DND-41 (cell line): ENCODE measurements around the gene SMG9.

Experiments used
- ATAC-seq: fragments of 200-7000 bp; cut with Tn5 transposase; 3 replicates; pipeline ENCODE4 v1.9.1; 2021; ENCODE audit warnings: low read depth; ENCODE audit not compliant: insufficient read depth
- DNase-seq: peaks from one replicate; pipeline ENCODE4 v3.0.0-alpha.2; 2020
- H2AFZ ChIP-seq: 2 replicates; pipeline ENCODE4 v1.6.0; 2012; ENCODE audit warnings: low read depth, low read length
- H3K27ac ChIP-seq: 2 replicates; pipeline ENCODE4 v1.5.1; 2012; ENCODE audit warnings: low read length, inconsistent platforms
- H3K27me3 ChIP-seq: fragments of 200-600 bp; sonication (generic); 2 replicates; pipeline ENCODE4 v1.6.0; 2012; ENCODE audit warnings: low read length, mild to moderate bottlenecking, inconsistent platforms; ENCODE audit not compliant: insufficient read depth, poor library complexity
- H3K36me3 ChIP-seq: 2 replicates; pipeline ENCODE4 v1.5.1; 2012; ENCODE audit warnings: low read length, inconsistent platforms; ENCODE audit not compliant: insufficient read depth
- H3K4me1 ChIP-seq: 2 replicates; pipeline ENCODE4 v1.5.1; 2012; ENCODE audit warnings: mild to moderate bottlenecking, low read length; ENCODE audit not compliant: insufficient read depth
- H3K4me2 ChIP-seq: 2 replicates; pipeline ENCODE4 v1.6.0; 2012; ENCODE audit warnings: mild to moderate bottlenecking, moderate library complexity, low read length, inconsistent platforms; ENCODE audit not compliant: insufficient read depth
- H3K4me3 ChIP-seq, 2 experiments: fragments of 200-600 bp in 1 of 2; shearing (Covaris generic) in 1 of 2; 2 replicates each; pipeline ENCODE4 v1.5.1; 2012 to 2016; ENCODE audit warnings: inconsistent platforms in 2 of 2, low read length in 2 of 2, mild to moderate bottlenecking in 2 of 2, low read depth in 1 of 2, moderate library complexity in 1 of 2
- H3K79me2 ChIP-seq: 2 replicates; pipeline ENCODE4 v1.6.0; 2012; ENCODE audit warnings: low read length, inconsistent platforms; ENCODE audit not compliant: insufficient read depth
- H3K9ac ChIP-seq: 2 replicates; pipeline ENCODE4 v1.6.0; 2012; ENCODE audit warnings: low read depth, mild to moderate bottlenecking, inconsistent platforms, low read length, moderate library complexity
- H3K9me3 ChIP-seq: 2 replicates; pipeline ENCODE4 v1.5.1; 2012; ENCODE audit warnings: low read length, moderate library complexity, mild to moderate bottlenecking, inconsistent platforms; ENCODE audit not compliant: insufficient read depth, severe bottlenecking
- H4K20me1 ChIP-seq: 2 replicates; pipeline ENCODE4 v1.6.0; 2012; ENCODE audit warnings: low read length; ENCODE audit not compliant: insufficient read depth
- CTCF ChIP-seq: IDR thresholded peaks from 2 replicates; pipeline ENCODE4 v1.5.1; 2012; ENCODE audit warnings: borderline replicate concordance, low read length, moderate library complexity, mild to moderate bottlenecking; ENCODE audit not compliant: poor library complexity, severe bottlenecking; ENCODE audit errors: extremely low read depth
- EZH2 ChIP-seq: IDR thresholded peaks from 3 replicates; pipeline ENCODE4 v1.6.1; 2012; ENCODE audit warnings: borderline replicate concordance, low read depth, mild to moderate bottlenecking, moderate library complexity, low read length, inconsistent platforms; ENCODE audit not compliant: severe bottlenecking

Gene SMG9

GRCh38 chr19:43779147-43779819 lies 24.5 kb upstream of the SMG9 start:
- H3K4me3 ChIP-seq: no peak overlapping the region
- no peak overlapping the region for H3K4me2 ChIP-seq
- no peak overlapping the region for H2AFZ ChIP-seq
- H3K36me3 ChIP-seq: no peaks in the 10 kb centered on the region
- H4K20me1 ChIP-seq: no peaks in the 10 kb centered on the region
- no peak for TF ChIP-seq EZH2
- TF ChIP-seq CTCF: no peak
- H3K27me3 ChIP-seq: no peaks in the 10 kb centered on the region
- H3K9ac ChIP-seq: no peak overlapping the region
- H3K79me2 ChIP-seq: no peaks in the 10 kb centered on the region
- H3K9me3 ChIP-seq: no peaks in the 10 kb centered on the region
- DNase-seq (no peak), ATAC-seq (no peak)
- H3K27ac ChIP-seq: peak overlapping the region; percentile 57
- H3K4me1 ChIP-seq: peaks cover 46% of the 10 kb centered on the region

- Histone ChIP-seq H3K4me1 (peaks cover 40% of the 10 kb centered on the region), H3K9me3 (no peaks in the 10 kb centered on the region), H3K27me3 (no peaks in the 10 kb centered on the region), H3K9ac (peak overlapping the region; percentile 46), H4K20me1 (no peaks in the 10 kb centered on the region), H3K79me2 (no peaks in the 10 kb centered on the region), H3K4me3 (no peak overlapping the region), H3K36me3 (no peaks in the 10 kb centered on the region), H2AFZ (no peak overlapping the region), H3K4me2 (no peak overlapping the region; the same call in 1 of the 2 replicates), H3K27ac (peak overlapping the region; percentile 57)
- TF ChIP-seq CTCF: no peak
- ATAC-seq (no peak), DNase-seq (peak; percentile 22)
Observed at GRCh38 chr19:43778651-43779050, 23.9 kb upstream of the SMG9 start.

- Histone ChIP-seq H3K4me2 (peak overlapping the region; percentile 49), H3K27ac (peak overlapping the region; percentile 97), H4K20me1 (no peaks in the 10 kb centered on the region), H2AFZ (peak overlapping the region; percentile 74), H3K9me3 (no peaks in the 10 kb centered on the region), H3K36me3 (no peaks in the 10 kb centered on the region), H3K4me1 (peaks cover 37% of the 10 kb centered on the region), H3K9ac (peak overlapping the region; percentile 46), H3K79me2 (no peaks in the 10 kb centered on the region), H3K4me3 (peak overlapping the region in 1 of 2 experiments; percentile 36; a peak in 2 of 4 replicates), H3K27me3 (no peaks in the 10 kb centered on the region)
- DNase-seq: peak; percentile 87
- TF ChIP-seq EZH2 (no peak), CTCF (no peak)
- ATAC-seq: peak; percentile 94
Observed at GRCh38 chr19:43777163-43777695, 22.5 kb upstream of the SMG9 start.
